SK-N-MC (cell line): ENCODE data around the gene WDFY4.

Experiments
- DNase-seq: peaks from one replicate; pipeline ENCODE4 v3.0.0-alpha.2; 2011; ENCODE audit warnings: low read depth, low spot score
- H3K27ac ChIP-seq: fragments of 200-600 bp; sonication (generic); 2 replicates; pipeline ENCODE4 v1.5.1; 2016; ENCODE audit warnings: mixed run types
- H3K36me3 ChIP-seq: fragments of 200-600 bp; sonication (generic); 2 replicates; pipeline ENCODE4 v1.6.1; 2017; ENCODE audit warnings: antibody characterized with exemption, low read length, mixed read lengths; ENCODE audit not compliant: insufficient read depth
- H3K4me3 ChIP-seq: fragments of 200-600 bp; sonication (generic); 2 replicates; pipeline ENCODE4 v1.5.1; 2016
- H3K9ac ChIP-seq: fragments of 200-600 bp; sonication (generic); 2 replicates; pipeline ENCODE4 v1.8.0; 2017; ENCODE audit warnings: mixed run types, mixed read lengths; ENCODE audit not compliant: insufficient read length
- H3K9me3 ChIP-seq: fragments of 200-600 bp; sonication (generic); 2 replicates; pipeline ENCODE4 v1.6.1; 2017; ENCODE audit warnings: low read depth, mild to moderate bottlenecking, antibody characterized with exemption, low read length, moderate library complexity, mixed read lengths
- EZH2 ChIP-seq: fragments of 200-600 bp; sonication (generic); IDR thresholded peaks from one replicate; pipeline ENCODE4 v1.6.1; 2017; ENCODE audit warnings: antibody characterized with exemption
- FOXP2 ChIP-seq: optimal IDR thresholded peaks from 2 replicates; pipeline ENCODE3; 2011; ENCODE audit warnings: mild to moderate bottlenecking, moderate library complexity; ENCODE audit not compliant: insufficient read depth; ENCODE audit errors: extremely low read length, control extremely low read depth
- POLR2AphosphoS5 ChIP-seq: IDR thresholded peaks from 2 replicates; pipeline ENCODE4 v1.6.1; 2012; ENCODE audit warnings: mild to moderate bottlenecking, low read depth, low read length, borderline replicate concordance

WDFY4 gene

DNA sequence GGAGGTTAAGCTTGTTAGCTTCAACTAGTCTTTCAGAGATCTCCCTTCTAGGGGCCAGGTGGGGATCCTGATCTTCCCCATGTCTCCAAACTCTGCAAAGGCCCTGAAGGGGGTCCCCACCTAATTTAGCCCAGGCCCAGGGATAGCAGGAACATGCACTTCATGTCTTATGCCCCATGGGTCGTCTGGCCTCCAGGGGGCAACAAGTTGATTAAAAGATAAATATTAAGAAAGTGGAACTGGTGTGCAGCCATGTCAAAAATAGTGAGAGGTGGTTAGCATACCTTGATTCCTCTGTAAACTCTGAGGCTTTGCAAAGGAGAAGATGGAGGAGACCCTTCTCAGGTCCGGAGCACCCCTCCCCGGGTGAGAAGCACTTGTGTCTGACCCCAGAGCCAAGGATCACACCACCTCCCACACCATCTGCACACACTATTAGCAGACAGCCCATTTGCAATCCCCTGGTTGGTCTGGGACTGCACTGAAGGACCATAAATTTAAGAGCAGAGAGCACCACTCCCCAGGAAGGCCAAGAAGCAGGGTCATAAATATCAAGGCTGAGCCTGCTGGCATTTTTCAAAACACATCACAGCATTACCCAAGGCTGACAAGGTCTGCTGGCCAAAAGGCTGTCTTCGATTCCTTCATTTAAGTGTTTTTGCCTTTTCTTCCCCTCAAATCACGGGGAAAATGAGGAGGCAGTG lies 299.1 kb downstream of the WDFY4 start:
- TF ChIP-seq POLR2AphosphoS5 (no peak), FOXP2 (no peak), EZH2 (no peak)
- H3K9me3 ChIP-seq: no peaks in the 10 kb centered on the region
- no peak overlapping the region for H3K9ac ChIP-seq
- DNase-seq: no peak
- no peak overlapping the region for H3K4me3 ChIP-seq
- H3K27ac ChIP-seq: no peak overlapping the region
- H3K36me3 ChIP-seq: no peaks in the 10 kb centered on the region

DNA sequence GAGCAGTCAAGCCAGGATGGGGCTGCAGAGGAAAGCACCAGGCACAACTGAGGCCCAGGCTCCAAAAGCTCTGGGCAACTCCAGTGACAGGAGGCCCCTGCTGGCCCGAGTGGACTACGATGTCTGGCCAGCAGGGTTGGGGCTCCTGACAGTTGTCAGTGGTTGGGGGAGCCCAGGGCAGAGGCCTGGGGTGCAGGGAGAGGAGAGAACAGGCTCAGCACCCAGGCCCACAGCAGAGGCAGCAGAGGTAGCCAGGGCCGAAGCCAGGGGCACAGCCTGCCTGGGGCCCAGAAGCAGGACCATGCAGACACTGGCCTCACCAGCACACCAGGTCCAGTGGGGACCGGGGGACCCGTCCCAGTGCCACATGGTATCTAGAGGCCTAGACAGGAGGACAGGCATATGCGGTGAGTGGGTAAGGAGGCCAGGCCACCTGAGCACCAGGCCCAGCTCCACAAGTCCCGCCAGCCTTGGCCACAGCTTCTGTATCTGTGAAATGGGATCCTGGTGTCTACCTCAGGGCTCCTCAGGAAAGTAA lies 301.0 kb downstream of the WDFY4 start:
- H3K4me3 ChIP-seq: no peak overlapping the region
- no peak overlapping the region for H3K9ac ChIP-seq
- H3K9me3 ChIP-seq: no peaks in the 10 kb centered on the region
- no peak for DNase-seq
- H3K36me3 ChIP-seq: no peaks in the 10 kb centered on the region
- no peak for TF ChIP-seq FOXP2
- no peak for TF ChIP-seq POLR2AphosphoS5
- TF ChIP-seq EZH2: no peak
- no peak overlapping the region for H3K27ac ChIP-seq

DNA sequence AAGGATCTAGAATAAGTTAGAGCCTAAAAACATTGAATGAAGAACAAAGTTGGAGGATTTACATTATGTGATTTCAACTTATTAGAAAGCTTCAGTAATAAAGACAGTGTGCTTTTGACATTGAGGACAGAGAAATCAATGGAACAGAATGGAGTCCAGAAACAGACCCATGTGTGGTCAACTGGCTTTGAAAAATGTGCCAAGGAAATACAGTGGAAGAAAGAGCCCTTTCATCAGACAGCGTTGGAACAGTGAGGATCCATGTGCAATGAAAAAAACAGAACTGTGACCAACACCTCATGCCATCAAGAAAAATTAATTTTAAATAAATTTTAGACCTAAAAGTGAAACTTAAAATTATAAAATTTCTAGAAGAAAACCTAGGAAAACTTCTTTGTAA lies 305.6 kb downstream of the WDFY4 start:
- Histone ChIP-seq H3K27ac (no peak overlapping the region), H3K9ac (no peak overlapping the region), H3K4me3 (no peak overlapping the region), H3K9me3 (no peaks in the 10 kb centered on the region), H3K36me3 (no peaks in the 10 kb centered on the region)
- no peak for DNase-seq
- TF ChIP-seq FOXP2 (no peak), POLR2AphosphoS5 (no peak), EZH2 (no peak)

GRCh38 chr10:48993627-48994026 lies 309.0 kb downstream of the WDFY4 start:
- no peak overlapping the region for H3K9ac ChIP-seq
- no peaks in the 10 kb centered on the region for H3K36me3 ChIP-seq
- no peak overlapping the region for H3K27ac ChIP-seq
- TF ChIP-seq POLR2AphosphoS5 (no peak), FOXP2 (no peak), EZH2 (no peak)
- DNase-seq: no peak
- H3K9me3 ChIP-seq: no peaks in the 10 kb centered on the region
- no peak overlapping the region for H3K4me3 ChIP-seq

- Histone ChIP-seq H3K9ac (no peak overlapping the region), H3K9me3 (no peaks in the 10 kb centered on the region), H3K4me3 (no peak overlapping the region), H3K27ac (no peak overlapping the region), H3K36me3 (no peaks in the 10 kb centered on the region)
- DNase-seq: no peak
- TF ChIP-seq POLR2AphosphoS5 (no peak), FOXP2 (no peak), EZH2 (no peak)
These were observed 311.7 kb downstream of the WDFY4 start for GRCh38 chr10:48996329-48996728.

DNA sequence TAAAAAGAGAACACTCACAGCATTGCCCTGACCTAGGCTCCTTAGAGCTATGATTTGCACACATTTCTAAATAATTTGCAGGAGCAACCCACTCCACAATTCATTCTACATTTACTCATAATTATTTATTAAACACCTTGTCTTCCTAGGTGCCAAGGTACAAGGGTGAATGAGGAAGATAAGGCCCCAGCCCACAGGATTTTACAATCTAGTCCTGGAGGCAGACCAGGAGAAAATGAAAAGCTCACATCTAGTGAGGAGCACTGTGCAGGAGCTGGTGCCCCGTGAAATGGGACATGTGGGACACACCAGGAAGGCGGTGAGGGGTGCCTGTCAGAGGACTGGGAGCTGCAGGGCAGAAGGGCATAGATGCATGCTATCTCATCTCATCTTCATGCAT lies 314.7 kb downstream of the WDFY4 start:
- no peak overlapping the region for H3K27ac ChIP-seq
- H3K36me3 ChIP-seq: no peaks in the 10 kb centered on the region
- H3K9ac ChIP-seq: no peak overlapping the region
- H3K9me3 ChIP-seq: no peaks in the 10 kb centered on the region
- TF ChIP-seq EZH2: no peak
- TF ChIP-seq FOXP2: no peak
- TF ChIP-seq POLR2AphosphoS5: no peak
- no peak overlapping the region for H3K4me3 ChIP-seq
- DNase-seq: no peak

DNA sequence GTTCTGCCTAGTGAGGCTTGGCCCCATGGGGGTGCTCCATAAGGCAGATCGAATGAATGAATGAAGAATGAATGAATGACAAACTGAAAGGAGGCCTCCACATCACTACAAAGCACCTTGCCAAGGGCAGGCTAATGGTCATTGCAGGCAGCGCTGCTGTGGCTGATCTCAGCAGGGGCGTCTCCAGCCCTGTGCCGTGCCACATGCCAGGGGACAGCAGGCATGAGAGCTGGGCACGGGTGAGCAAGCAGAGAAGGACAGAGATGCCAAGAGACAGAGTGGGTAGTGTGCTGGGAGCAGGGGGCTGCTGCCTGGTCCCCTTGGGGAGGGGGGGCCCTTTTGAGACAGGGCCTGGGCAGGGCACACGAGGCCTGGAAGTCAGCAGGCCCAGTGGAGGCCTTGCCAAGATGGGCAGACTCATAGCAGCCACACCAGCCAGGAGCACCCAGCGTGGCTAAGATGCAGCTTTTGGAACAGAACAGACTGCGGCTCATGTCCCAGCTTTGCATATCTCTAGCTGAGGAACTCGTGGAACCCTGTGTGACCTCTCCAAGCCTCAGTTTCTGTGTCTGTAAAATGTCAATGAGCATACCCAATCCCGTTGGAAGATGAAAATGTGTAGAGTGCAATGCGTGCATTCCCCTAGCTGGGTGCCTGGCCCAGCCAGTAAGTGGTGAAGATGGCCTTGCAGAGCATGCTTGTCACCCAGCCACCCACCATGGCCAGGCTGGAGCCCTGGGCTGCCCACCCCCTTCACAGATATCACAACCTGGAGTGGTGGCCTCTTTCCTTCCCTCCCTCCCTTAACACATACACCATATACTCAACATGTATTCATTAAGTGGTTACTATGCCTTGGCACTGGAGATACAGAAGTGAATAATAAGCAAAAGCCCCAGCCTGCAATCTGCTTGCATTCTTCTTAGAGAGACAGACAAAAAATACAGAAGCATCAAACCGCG lies 316.0 kb downstream of the WDFY4 start:
- Histone ChIP-seq H3K9me3 (no peaks in the 10 kb centered on the region), H3K9ac (no peak overlapping the region)
- TF ChIP-seq FOXP2: no peak
- TF ChIP-seq POLR2AphosphoS5: no peak
- TF ChIP-seq EZH2: no peak

GRCh38 chr10:49001402-49001801 lies 316.7 kb downstream of the WDFY4 start:
- no peak for DNase-seq

More for the DNA sequence above, 316.0 kb downstream of the WDFY4 start:
- H3K36me3 ChIP-seq: no peaks in the 10 kb centered on the region
- H3K27ac ChIP-seq: no peak overlapping the region
- DNase-seq: no peak
- no peak overlapping the region for H3K4me3 ChIP-seq

More at GRCh38 chr10:49001402-49001801, 316.7 kb downstream of the WDFY4 start:
- Histone ChIP-seq H3K27ac (no peak overlapping the region), H3K4me3 (no peak overlapping the region), H3K9me3 (no peaks in the 10 kb centered on the region), H3K9ac (no peak overlapping the region), H3K36me3 (no peaks in the 10 kb centered on the region)
- TF ChIP-seq POLR2AphosphoS5: no peak
- TF ChIP-seq FOXP2: no peak
- TF ChIP-seq EZH2: no peak
